GM21717 (cell line): ENCODE measurements around the gene CASKIN2.

Source experiments
- ATAC-seq: cut with Tn5 transposase; IDR thresholded peaks from one replicate; pipeline ENCODE4 v1.9.1; 2021; ENCODE audit warnings: mild to moderate bottlenecking, moderate library complexity; ENCODE audit not compliant: unreplicated experiment

The CASKIN2 gene

DNA sequence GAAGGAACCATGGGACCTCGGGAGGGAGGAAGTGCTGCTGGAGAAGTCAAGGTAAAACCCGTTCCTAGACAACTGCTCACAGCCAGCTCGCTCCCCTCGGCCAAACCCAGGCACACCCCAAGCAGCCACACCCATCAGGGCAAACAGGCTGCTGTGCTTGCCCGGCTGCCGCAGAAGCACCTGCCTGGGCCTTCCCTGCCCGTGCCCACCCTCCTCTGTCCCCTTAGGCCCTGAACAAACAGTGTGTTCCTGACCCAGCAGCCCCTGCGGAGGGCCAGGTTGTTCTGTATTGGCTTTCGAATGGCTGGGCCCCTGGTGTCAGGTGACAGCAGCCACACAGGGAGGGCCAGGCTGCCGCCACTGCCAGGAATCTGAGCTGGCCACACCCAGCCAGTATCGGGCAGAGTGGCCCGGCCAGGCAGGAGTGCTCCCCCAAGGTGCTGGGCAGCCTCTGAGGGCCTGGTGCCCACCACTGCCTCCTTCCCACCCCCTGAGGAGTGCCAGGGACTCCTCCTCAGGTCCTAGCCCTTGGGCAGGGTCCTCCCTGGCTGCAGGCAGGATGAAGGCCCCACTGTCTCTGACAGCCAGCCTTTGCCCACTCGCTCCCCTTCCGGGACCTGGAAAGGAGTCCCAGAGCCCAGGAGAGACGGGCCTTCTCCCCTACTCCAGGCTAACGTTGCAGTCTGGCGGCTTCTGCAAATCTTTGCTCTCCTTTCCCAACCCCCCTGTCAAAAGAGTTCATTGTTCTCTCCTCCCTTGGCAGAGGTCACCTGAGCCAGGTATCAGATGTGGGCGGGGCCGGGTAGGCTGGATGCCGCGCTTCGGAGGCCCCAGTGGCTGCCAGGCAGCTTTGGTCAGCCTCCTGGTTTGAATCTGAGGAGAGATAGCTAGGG, 34.2 kb upstream of the CASKIN2 start:
- ATAC-seq: no peak

DNA sequence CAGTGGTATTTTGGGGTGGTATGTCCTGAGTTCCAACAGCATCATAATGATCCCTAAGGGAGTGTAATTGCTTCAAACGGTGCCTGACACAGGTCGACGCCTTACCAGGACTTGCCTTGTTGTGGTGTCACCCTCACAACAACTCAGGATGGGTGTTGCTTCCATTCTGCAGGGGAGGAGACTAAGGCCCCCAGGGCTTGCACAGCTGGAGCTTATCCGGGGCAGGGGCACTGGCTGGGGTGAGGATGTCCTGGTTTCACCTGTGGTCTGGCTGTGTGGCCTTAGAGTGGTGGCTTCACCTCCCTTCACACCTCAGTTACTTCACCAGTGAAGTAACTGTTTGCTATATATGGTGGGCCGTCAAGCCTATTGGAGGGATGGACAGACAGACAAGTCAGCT, 33.5 kb upstream of the CASKIN2 start:
- no peak for ATAC-seq

DNA sequence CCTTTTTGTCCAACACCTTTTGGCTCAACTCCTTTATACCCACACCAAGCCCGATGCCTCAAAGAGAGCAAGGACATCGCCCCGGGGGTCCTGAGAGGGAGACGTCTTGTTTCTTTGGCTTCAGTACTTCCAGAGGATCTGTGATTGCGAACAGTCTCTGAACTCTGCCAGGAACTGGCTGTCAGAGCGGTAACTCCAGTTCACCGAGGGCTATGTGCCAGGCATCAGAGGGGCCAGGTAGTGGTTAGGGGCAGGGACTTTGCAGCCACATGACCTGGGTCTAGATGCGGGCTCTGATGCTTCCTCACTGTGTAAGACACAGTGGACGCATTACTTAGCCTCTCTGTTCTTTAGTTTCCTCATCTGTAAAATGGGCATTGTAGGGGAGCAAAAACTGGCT, 31.8 kb upstream of the CASKIN2 start:
- no peak for ATAC-seq

DNA sequence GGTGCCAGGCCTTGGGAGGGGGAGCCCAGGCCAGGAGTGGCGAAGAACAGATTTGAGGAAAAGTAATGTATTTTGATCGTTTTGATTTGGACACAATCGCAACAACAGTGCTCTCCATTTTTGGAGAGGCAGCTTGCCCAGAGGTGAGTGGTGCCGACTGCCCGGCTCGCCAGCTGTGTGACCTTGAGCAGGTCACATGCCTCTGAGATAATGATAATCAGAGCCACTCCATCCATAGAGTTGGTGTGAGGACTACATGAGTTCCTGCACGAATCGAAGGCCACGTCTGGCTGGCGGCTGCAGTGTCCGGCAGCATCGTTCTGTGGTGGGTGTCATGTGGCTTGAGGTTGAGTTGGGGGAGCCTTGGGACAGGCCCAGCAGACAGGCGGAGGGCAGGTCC, 30.8 kb upstream of the CASKIN2 start:
- ATAC-seq: no peak

DNA sequence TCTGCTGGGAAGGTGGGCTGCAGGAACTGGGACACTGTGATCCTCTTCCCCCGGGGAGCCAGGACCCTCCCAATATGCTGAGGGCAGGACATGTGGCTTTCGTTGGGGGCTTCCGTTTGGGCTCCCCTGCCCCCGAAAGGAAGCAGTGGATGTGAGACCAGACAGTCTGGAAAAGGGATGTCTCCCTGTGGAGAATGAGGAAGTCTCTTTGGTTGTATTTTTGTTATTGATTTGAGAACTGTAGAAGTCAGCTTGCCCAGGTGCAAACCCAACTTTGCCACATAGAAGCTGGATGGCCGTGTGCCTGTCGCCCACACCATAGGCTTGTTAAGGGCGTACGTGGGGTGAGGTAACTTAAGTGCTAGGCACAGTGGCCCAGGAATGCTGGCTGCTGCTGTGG, 28.9 kb upstream of the CASKIN2 start:
- no peak for ATAC-seq

DNA sequence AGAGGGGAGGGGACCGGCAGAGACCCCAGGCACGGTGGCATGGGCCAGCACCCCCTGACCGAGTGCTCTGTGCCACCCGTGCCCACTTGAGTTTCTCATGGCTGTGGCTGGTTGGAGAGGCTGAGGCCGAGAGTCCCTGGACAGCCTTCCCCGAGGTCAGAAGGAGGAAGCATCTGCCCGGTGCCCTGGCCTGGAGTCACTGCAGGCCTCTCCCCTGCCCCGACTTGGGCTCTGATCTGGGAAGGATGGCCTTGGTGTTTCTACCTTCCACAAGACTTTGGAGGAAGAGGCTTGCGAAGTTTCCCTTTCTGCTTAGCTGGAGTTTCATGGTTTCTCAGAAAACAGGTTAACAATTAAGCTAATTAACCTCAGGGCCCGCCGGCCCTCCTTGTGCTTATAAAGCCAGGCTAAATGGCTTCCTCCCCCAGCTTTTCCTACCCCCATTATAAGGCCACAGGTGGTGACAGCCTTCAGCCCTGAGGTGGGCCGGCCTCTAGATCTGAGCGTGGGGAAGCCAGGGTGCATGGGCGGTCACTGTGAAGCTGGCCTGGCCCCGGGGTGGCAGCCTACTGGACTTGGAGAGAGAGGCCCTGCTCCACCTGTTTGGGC, 27.5 kb upstream of the CASKIN2 start:
- ATAC-seq: no peak

DNA sequence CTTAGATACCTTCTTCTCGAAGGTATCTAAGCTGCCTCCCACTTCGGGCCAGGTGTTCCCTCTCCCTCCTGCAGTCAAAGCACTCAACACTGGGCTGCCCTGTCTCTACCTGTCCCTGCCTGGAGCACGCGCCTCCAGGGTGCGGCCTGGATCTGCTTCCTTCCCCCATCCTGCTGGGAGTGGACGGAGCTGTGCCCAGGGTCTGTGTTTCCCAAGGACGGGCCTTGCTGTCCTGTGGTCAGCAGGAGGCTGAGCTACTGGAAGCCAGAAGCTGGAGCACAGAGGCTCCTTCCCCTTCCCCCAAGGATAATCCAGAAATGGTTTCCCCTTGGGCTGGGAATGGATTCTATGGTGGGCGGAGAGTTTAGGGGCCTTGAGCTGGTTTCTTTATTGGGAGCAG, 26.9 kb upstream of the CASKIN2 start:
- no peak for ATAC-seq

DNA sequence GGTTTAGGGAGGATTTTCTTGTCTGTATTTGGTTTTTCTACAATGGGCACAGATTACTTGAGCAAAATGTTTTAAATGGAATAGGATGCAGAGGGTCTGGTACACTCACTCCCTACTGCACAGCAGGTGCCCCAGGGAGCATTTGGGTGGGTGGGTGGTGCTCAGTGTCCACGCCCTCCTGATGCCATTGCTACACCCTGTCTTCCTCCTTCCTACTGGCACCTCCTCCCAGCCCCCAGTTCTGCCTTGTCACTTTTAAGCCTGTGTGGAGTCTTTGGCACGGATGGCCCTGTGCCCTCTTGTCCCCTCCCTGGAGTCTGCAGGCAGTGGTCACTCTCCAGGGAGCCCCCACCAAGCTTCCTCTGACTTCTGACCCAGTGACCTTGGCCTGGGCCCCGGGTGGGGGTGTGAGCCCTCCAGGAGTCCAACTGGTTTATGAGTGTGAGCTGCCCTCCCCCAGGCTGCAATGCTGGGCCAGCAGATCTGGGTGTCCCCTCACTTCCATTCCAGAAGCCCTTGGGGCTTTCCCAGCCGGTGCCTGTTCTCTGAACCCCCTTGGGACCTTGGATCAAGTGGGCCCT, 25.7 kb upstream of the CASKIN2 start:
- ATAC-seq: no peak

DNA sequence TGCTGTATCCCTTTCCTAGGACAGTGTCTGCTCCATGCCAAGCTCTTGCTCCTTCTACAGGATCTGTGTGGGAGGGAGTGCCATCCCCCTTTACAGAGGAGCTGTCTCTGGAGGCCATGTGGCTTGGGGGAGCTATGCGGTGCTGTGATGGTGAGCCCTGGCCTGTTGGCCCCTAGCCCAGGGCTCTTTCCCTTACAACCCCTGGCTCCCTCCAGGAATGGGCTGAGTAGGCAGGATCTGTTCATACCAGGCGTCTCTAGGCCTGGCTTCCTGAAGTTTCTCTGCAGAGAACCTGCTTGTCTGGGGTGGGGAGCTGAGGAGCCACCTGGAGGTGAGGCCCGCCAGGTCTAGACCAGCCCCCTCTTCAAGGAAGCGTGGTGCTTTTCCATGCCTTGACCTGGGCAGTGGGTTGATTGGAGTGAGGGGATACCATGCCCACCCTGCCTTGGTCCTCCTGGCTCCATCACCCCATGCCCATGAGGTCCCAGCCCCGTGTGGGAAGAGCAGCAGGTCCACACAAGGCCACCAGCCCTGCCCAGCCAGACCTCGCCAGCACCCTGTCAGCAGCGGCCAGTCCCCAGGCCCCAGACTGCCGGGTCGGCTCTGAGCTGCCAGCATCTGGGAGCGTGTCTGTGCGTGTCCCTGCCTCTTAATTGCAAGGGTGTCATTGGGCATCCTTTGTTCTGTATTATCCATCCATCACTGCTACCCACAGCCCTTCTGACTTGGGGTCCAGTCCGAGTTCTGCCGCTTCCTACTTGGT, 24.8 kb upstream of the CASKIN2 start:
- ATAC-seq: no peak

DNA sequence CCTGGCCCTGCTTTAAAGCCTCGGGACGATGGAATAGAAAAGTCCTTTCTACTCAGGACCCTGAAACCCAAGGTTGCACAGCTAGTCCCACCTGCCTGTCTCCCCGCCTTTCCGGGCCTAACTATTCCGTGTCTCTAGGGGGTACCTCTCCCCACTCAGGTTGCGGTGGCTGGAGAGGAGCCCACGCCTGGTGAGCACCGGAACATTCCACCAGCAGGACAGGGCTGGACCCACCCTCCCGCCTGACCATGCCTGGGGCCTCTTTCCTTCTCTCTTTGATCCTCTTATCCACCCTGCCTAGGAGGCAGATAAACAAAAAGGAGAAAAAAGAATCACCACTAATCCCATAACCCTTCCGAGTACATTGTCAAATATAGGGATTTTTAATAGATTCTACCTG, 21.0 kb upstream of the CASKIN2 start:
- no peak for ATAC-seq

DNA sequence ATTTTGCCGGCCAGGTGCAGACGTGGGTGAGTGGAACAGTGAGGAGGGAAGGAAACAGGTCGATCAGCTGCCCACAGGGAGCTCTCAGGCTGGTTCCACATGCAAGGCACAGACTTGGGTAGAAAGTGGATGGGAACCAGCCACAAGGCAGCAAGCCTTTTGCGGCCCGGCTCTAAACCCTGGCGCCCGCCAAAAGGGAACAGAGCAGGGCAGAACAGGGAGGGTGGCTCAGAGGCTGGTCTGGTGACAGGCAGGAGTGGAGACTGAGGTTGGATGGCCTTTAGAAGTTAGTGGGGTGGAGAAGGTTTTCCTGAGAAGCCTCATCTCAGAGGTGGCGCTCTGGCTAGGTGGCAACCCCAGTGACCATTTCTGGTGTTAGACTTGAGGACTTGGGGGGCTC, 20.5 kb upstream of the CASKIN2 start:
- ATAC-seq: no peak

DNA sequence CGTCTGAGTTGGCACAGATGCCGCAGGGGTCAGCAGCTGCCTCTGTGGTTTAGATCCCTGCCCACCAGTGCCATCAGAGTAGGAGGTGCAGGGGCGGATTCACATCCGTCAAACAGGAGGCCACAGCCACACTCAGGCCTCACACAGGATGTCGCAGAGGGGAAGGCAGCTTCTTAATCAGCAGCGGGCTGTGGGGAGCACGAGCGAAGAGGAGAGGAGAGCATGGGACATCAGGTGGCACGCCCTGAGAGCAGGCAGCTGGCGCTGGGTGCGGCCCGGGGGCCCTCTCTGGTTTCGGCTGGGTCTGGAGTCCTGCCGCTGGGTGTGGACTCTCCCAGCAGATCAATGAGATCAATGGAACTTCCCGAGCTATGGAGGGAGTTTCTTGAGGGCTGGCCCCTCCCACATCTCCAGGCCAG, 19.8 kb upstream of the CASKIN2 start:
- no peak for ATAC-seq

DNA sequence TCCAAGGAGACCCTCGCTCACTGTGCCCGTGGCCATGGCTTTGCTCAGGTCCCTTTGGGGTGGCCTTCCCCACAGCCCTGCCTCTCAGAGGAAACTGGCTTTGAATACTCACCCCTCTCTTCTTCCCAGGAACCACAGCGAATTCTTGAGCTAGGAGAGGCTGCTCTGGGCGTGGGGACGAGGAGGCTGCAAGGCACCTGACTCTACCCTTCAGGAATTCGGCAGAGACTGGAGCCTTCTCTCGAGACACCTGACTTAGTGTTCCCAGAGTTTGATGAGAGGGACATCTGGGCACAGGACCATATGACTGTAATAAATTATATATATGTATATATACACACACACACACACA, 16.4 kb upstream of the CASKIN2 start:
- ATAC-seq: no peak

DNA sequence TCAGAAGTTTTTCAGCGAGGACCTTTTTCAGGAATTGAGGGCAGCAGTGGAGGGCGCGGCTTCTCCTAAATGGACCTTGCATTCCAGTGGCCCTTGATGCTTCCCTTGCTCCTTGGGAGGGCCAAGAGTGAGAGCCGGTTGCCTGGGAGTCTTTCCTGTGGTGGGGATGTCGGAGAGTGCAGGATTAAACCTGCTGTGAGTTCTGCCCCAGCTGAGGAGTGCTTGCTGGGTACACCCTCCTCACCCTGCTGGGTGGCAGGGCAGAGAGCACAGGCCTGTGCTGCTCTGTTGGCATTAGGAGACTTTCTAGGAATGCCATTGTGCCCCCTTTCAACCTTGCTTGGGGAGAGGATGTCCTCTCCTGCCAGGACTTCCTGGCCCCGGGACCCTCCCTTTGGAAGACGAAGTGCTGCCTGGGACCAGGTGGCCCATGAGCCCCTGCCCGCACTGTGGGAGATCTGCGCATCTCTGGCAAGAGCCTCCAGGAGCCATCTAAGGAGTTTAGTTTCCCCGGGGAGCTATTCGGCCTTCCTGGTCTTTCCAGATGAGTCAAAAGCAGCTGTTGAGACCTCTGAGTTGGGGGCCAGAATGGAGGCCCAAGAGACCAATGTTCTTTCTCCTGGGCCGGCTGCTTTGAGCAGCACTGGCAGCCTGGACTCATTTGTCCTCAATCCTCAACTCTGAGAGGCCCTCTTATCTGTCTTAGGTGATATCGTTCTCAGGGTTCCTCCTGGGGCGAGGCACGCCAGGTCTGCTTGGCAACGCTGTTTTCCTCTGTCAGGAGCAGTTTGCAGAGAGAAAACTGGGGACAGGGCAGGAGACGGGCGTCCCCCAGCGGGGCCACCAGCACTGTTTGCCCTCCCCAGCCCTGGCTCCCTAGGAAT, 15.7 kb upstream of the CASKIN2 start:
- no peak for ATAC-seq

DNA sequence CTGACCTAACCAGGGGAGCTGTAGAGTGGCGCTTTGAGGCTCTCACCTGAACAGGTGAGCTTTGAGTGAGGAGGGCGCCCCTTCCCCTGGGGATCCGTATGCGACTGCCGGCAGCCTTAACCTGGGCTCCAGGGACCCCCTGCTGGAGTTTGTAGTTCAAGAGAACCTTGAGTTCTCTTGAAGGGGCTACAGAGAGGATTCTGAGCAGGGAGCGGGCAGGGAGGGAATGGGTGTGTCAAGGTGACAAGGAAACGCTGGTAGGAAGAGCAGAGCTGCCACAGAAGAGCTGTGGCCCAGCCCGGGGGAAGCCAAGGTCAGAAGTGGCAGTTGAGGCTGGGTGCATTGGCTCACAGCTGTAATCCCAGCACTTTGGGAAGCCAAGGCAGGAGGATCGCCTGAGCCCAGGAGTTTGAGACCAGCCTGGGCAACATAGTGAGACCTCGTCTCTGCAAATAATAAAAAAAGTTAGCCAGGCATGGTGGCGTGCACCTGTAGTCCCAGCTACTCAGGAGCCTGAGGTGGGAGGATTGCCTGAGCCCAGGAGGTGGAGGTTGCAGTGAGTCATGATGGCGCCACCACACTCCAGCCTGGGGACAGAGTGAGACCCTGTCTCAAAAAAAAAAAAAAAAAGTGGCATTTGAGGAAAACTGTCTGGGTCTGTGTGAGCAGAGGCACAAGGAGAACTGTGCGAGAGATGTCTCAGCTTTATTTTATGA, 11.4 kb upstream of the CASKIN2 start:
- ATAC-seq: no peak

DNA sequence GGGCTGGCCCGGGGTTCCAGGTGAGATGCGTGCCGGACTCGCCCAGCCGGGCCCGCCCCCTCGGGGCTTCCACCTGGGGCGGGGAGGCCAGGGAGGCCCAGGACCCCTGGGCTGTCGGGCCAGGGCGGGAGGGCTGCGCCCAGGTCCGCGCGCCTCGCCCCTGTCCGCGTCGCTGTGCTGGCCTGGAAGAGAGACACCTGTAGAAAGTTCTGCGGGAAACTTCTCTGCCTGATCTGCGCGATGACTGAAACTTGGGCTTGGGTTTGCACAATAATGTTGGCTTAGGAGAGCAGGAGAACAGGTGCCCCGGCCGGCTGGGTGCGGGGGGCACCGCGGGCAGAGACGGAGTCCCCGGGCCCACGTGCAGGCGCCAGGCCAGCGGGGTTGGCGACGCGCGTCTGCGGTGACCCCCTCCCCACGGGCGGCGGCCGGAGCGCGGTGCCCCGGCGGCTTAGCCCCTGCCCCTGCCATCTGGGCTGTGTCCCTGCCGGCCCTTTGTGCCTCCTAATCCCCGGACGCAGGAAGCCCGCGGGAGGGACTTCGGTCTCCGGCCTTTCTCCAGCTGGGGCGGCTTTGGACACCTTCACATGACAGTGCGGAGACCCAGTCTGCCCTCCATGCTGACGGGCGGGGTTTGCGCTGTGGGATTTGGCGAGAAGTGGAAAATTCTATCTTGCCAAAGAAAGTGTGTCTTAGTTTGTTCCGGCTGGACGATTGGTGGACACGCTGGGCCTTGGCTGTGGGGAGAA, 10.6 kb upstream of the CASKIN2 start:
- peak; percentile 4 for ATAC-seq

DNA sequence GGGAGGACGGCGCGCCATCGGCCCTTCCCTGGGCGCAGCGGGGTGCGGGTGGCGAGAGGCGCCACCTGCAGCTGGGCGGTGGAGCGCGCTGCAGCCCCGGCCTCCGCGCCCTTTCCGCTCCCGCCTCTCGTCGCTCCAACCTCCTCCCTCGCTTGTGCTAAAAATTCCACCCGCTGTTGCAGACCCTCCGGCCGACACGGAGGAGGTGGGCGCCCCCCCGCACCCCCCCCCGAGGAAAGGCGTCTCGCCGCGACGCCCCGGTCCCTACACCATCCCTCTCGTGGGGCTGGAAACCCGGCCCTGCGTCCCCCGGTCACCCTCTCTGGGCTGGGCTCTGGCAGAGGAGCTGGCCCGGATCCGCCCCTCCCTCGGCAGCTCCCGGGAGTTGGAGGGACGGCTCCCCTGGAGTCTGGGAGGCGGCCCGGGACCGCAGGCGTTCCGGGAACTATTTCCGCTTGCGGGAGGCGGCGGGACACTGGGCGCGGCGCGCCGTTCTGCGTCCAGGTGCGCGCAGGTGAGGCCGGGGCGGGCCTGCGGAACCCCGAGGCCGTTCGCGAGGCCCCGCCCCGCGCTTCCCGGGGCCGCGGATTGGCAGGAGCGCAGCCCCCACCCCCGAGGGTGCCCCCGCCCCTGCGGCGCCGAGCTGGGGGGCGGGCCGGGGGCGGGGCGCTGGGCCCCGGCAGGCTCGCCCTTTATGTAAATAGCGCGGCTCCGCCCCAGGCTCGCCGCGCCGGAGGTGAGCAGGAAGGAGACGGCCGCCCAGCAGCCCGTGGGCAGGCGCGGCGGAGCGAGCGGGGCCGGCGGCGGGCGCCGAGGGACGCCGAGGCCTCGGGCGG, 9.9 kb upstream of the CASKIN2 start, which contains the start of gene LLGL2:
Gene LLGL2, plus strand, starts transcription at position 728 of the 836 bp plus-strand sequence. CDS start 17,730 bp downstream, outside the sequence.
- ATAC-seq: peak; percentile 66
